Retina (tissue), 1 donor: ENCODE results near the gene DNAJC4.
A peak's percentile ranks its signal among the peaks of the same experiment; 100 is the strongest.

Experiments used
- DNase-seq: peaks from one replicate; pipeline ENCODE4 v3.0.0-alpha.2; 2016

The DNAJC4 gene

DNA sequence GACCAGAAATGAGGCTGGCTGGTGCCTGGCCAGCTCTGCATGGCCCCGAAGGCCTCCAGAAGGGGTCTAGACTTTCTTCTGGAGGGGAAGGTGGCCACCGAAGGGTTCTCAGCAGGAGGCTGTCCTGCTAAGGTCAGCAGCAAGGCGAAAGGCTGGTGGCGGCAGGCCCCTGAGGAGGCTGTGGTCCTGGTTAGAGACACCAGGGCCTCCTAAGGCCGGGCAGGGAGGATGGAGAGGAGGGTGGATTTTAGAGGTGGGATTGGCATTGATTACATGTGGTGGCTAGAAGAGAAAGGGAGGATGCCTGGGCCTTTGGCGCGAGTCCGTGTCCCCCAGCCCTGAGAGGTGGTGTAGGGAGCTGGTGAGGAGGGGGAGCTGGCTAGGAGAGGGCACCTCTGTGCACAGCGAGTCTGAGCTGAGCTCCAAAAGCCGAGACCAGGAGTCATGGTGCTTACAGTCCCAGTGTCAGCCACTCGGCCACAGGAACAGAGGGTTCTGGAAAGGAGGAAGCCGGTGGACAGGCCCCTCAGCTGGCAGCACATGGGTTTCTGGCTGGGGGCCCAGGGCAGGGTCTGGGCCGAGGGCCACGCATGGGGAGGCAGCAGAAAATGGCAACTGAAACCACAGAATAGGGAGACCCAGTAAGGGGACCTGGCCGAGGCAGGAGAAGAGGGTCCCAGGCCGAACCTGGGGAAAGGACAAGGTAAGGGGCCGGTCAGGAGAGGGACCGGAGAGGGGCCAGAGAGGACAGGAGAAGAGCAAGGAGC is 21.4 kb upstream of the DNAJC4 start:
- no peak for DNase-seq

DNA sequence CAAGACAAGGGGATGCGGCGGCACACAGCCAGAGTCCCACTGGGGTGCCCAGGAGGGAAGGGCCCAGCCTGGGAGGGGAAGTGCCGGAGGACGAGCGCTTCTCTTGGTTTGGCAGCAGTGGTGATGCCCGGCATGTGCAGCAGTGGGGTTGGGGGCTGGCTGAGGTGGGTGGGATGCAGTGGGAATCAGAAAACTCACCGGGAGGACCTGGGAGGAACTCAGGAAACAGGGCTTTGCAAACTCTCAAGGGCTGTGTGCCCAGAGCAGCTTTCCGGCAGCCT is 20.8 kb upstream of the DNAJC4 start:
- DNase-seq: no peak

DNA sequence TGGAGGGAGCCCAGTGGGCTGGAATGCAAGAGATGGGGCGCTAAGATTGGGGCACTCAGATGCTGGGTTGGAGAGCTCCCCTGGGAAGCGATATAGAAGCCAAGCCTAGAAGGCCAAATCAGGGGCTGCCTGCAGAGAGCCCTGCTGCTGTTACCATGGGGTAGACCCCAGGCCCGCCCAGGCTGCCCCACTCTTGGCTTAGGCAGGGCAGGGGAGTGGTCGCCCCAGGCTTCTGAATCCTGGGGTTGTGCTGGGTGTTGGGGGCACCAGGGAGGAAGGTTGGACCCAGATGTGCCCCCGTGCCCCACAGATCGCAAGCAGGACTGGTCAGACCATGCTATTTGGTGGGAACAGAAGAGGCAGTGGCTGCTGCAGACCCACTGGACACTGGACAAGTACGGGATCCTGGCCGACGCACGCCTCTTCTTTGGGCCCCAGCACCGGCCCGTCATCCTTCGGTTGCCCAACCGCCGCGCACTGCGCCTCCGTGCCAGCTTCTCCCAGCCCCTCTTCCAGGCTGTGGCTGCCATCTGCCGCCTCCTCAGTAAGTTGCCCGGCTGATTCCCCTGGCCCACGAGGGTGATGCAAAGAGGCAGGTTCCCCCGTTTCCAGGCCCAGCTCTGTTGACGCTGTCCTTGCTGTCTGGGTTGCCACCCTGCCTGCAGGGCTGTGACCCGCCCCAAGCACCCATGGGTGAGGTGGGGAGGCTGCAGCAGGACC is 19.9 kb upstream of the DNAJC4 start:
- DNase-seq: no peak

DNA sequence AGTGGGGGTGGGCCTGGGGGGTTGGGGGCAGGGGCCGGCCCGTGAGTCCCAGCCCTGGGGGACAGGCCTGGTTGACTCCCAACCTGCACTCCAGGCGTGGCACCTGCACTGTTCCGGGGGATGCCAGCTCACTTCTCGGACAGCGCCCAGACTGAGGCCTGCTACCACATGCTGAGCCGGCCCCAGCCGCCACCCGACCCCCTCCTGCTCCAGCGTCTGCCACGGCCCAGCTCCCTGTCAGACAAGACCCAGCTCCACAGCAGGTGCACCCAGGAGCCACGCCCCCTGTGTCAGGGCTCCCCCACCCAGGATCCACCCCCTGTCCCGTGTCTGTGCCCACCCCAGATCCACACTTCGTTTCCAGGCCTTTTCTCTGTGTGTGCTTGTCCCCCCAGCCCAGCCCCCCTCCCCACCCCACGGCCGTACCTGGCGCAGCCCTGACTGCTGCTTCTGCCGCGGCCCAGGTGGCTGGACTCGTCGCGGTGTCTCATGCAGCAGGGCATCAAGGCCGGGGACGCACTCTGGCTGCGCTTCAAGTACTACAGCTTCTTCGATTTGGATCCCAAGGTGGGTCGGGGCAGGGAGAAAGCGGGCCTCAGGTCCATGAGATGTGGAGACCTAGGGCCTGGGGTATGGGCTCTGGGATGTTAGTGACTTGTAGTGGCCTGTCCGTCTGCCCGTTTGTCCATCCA is 19.0 kb upstream of the DNAJC4 start:
- DNase-seq: no peak

DNA sequence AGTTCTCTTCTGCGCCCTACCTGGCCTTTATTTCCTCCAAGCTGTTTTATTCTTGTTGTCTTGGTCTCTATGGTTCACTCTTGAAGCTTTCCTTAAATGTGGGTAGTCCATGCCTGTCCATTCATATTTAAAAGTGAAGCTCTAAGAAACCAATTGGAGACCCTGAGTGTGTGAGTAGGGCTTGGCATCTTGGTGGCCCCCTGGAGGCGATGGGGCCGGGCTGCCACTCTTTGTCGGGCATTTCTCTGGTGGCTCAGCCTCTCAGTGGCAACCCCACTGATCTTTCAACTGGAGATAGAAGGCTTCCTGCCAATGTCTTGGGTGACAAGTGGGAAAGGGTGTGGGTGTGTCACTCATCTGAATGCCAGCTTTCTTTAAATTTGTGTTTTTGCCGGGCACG is 13.5 kb upstream of the DNAJC4 start:
- DNase-seq: no peak

DNA sequence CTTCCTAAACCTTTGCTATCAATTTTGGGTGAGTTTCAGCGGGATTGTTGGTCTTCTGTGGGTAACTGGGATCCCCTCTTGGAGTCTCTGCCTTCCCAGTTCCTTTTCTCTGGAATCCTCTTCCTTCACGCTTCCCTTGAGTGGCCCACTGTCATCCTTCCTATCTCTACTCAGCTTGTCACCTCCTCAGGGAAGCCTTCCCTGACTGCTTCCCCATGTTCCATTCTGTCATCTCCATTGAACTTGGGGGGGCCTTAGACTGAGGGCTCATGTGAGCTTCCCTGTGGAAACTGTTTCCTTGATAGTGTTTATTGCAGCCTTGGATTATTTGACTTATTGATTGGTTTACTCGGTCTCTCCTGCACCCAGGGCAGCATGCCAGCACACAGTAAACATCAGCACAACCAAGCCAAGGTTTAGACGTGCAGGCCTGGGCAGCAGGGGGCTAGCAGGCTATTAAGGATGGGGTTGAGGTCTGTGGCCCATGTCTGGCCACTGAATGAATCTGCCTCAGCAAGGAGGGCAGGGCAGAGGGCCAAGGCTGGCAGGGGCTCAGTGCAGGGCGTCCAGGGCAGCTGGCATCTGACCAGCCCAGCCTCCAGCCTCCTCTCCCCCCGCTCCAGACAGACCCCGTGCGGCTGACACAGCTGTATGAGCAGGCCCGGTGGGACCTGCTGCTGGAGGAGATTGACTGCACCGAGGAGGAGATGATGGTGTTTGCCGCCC is 11.6 kb upstream of the DNAJC4 start:
- DNase-seq: peak; percentile 7

DNA sequence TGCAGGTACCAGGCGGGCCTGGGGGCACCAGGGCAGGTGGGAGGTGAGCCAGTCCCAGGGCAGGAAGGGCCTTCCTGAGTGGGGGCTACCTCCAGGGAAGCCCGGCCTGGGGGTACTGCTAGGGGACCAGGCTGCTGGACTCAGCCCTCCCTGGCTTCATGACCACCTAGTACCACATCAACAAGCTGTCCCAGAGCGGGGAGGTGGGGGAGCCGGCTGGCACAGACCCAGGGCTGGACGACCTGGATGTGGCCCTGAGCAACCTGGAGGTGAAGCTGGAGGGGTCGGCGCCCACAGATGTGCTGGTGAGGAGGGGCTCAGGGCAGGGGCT is 11.0 kb upstream of the DNAJC4 start:
- no peak for DNase-seq

DNA sequence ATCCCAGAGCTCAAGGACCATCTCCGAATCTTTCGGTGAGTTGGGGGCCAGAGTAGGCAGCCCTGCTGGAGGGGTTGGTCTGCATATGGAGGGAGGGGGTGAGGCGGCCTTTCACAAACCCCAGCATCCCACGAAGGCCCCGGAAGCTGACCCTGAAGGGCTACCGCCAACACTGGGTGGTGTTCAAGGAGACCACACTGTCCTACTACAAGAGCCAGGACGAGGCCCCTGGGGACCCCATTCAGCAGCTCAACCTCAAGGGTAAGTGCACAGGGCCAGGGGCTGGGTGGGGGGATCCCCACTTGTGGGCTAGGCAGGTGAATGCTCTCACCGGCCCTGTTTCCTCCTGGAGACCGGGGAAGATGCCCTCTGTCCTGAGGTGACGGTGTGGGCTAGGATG is 10.6 kb upstream of the DNAJC4 start:
- no peak for DNase-seq

DNA sequence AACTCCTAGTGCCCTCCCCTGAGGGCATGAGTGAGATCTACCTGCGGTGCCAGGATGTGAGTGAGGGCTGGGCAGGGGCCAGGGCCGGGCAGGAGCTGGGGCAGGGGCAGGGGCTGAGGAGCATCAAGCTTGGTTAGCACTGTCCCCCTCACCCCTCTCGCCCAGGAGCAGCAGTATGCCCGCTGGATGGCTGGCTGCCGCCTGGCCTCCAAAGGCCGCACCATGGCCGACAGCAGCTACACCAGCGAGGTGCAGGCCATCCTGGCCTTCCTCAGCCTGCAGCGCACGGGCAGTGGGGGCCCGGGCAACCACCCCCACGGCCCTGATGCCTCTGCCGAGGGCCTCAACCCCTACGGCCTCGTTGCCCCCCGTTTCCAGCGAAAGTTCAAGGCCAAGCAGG is 10.1 kb upstream of the DNAJC4 start:
- no peak for DNase-seq

DNA sequence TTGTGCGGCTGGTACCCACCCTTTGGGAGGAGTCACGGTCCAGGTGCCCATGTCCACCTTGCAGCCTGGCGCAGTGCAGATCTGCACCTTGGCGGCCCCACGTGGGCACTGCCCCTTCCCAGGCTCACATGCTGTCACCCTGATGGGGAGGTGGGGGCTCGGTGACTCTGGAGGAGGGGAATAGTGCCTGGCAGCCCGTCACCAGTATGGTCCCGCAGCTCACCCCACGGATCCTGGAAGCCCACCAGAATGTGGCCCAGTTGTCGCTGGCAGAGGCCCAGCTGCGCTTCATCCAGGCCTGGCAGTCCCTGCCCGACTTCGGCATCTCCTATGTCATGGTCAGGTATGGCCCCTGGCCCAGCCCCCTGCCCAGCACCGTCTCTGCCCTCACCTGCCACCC is 9.6 kb upstream of the DNAJC4 start:
- no peak for DNase-seq

DNA sequence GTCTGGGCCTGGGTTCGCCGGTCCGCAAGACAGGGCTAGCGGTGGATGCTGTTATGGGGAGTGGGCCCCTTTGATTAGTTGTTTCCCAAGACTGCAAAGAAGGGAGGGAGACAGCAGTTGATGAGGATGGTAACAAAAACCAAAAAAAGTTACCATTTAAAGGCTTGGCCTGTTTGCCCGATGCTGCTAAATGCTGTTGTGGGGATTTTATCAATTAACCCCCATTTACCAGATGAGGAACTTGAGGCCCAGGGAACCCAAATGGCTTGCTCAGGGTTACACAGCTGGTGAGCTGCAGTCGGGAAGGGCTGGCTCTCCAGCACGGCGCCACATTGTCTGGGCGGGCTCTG is 7.7 kb upstream of the DNAJC4 start:
- no peak for DNase-seq

DNA sequence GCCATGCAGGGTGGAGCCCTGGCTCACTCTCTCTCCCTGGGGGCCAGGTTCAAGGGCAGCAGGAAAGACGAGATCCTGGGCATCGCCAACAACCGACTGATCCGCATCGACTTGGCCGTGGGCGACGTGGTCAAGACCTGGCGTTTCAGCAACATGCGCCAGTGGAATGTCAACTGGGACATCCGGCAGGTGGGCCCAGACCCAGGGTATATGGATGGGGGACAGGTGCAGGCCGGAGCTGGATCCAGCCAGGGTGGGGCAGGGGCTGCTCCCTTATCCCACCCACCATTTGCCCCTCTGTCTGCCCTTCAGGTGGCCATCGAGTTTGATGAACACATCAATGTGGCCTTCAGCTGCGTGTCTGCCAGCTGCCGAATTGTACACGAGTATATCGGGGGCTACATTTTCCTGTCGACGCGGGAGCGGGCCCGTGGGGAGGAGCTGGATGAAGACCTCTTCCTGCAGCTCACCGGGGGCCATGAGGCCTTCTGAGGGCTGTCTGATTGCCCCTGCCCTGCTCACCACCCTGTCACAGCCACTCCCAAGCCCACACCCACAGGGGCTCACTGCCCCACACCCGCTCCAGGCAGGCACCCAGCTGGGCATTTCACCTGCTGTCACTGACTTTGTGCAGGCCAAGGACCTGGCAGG is 7.2 kb upstream of the DNAJC4 start:
- peak; percentile 8 for DNase-seq

DNA sequence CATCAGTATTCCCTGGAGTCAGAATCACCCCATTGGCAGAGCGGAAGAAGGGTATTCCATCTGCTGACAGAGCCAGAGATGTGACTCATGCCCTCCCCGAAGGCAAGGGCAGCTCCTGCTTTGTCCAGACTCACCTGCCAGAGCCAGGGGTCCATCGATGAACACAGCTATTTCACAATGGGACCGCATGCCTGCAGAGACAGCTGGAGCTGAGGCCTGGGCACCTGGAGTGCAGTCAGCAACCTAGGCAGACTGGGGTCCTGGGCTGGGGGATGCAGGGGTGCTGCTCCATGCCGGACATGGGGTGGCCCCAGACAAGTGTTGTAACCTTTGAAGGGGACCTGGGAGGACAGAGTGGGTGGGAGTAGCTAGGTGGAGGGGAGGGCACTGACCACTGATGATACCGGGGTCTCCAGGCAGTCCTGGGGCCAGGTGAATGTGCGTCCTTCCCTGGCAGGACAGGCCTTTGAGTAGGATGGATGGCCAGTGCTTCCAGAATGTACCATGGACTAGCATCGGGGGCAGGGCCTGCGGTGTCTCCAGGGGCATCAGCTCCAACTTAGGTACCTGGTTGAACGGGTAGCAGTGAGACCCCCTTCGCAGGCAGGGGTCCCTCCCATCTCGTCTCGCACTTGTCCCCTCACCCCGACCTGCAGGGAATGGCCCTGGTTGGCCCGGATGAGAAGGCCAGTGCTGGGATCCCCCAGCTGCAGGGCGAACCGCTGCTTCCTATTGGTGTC is 6.0 kb upstream of the DNAJC4 start:
- no peak for DNase-seq

DNA sequence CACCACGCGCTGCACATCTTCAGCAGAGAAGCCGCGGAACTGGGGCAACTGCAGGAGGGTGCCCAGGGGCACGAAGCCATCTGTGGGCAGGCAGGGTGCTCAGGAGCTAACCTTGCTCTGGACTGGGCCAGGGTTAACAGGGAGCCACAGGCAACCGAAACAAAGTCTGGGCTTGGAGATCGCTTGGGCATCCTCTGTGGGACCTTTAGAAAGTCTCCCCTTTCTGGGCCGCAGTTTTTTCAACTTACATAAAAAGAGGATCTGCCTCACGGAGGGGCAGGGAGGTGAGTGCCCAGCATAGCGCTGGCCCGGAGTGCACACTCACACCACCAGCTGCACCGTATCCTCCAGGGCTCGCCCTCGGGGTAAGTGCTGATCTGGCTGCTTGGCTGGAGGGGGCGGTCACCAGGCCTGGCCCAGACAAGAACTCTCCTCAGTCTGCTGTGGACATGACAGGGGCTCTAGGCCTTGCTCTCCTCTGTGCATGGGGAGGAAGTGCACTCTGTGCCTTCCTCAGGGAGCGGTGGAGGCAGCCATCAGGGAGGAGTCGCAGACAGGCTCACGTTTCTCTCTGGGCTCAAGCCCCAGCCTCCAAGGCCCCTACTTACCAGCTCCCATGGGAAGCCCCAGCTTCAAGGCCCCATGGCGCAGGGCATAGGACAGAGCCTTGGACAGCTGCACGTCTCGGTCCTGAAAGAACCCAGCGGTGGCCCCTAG is 5.3 kb upstream of the DNAJC4 start:
- no peak for DNase-seq

DNA sequence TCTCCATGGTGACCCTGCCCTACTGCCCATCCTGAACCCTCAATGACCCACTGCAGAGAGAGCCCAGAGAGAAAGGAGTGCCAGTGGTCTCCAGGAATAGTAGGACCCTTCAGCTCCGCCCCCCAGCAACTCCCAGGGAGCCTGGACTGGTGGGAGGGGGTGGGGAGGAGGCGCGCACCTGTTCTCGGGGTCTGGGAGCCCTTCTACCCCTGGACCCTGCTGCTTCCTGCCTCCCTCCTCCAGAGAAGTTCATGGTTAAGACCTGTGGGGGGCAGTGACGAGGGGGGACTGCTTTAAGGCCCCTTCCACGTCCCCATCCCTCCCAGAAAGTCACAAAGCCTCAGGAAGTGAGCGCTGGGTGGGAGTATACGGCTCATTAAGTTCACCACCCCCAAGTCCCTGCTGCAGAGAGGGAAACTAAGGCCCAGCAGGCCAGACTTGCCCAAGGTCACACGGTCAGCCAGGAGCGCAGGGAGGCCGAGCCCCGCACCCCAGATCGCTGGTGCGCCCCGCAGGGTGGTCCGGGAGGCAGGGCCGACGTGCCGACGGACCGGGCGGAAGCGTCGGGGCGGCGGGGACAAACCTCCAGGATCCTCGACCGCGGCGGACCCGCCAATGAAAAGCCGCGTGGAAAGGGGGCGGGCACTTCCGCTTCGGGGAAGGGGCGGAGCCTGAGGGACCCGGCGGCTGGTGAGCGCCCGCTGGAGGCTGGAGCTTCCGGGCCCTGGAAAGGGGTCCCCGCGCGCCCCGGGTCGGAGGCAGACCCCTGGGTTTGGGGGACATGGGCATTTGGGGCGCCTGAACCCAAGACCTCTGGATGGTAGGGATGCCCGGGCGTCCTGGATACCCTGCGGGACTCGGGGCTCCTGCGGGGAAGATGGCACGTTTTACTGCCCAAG is 4.5 kb upstream of the DNAJC4 start, which contains the start of the genes NUDT22 and TRPT1:
TSS of gene NUDT22 (plus strand) at position 667 of the 899 bp plus-strand sequence. CDS start 379 bp downstream, outside the sequence.
TSS of gene TRPT1 (minus strand) at position 579 of the 899 bp plus-strand sequence. CDS start at position 253, 326 bp downstream.
- peak; percentile 95 for DNase-seq

DNA sequence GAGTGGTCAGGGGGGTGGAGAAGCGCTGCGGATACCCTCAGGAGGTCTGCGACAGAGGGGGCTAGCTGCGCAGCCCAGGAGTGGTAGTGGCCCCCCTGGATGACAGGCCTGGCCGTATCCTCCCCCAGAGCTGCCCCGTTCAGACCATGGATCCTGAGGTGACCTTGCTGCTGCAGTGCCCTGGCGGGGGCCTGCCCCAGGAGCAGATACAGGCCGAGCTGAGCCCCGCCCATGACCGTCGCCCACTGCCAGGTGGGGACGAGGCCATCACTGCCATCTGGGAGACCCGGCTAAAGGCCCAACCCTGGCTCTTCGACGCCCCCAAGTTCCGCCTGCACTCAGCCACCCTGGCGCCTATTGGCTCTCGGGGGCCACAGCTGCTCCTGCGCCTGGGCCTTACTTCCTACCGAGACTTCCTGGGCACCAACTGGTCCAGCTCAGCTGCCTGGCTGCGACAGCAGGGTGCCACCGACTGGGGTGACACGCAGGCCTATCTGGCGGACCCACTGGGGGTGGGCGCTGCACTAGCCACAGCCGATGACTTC is 3.8 kb upstream of the DNAJC4 start:
- no peak for DNase-seq

DNA sequence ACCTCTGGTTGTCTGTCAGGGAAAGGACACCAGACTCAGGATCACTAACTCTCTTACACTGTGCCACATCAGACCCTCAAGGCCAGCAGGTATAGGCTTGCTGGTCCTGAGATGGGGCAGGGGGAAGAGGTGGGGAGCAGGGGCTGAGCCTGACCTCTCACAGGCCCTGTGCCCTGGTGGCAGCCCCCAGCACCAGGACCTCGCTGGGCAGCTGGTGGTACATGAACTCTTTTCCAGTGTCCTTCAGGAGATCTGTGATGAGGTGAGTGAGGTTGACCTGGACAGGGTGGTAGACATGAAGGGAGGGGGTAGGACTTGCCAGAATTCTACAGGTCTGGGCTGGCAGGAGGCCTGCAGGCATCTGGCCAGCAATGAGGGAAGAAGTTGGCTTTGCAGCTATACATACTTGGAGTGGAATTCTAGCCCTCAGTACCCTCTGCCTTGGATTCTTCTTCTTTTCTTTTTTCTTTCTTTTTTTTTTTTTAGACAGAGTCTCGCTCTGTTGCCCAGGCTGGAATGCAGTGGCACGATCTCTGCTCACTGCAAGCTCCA is 2.9 kb upstream of the DNAJC4 start:
- DNase-seq: no peak

DNA sequence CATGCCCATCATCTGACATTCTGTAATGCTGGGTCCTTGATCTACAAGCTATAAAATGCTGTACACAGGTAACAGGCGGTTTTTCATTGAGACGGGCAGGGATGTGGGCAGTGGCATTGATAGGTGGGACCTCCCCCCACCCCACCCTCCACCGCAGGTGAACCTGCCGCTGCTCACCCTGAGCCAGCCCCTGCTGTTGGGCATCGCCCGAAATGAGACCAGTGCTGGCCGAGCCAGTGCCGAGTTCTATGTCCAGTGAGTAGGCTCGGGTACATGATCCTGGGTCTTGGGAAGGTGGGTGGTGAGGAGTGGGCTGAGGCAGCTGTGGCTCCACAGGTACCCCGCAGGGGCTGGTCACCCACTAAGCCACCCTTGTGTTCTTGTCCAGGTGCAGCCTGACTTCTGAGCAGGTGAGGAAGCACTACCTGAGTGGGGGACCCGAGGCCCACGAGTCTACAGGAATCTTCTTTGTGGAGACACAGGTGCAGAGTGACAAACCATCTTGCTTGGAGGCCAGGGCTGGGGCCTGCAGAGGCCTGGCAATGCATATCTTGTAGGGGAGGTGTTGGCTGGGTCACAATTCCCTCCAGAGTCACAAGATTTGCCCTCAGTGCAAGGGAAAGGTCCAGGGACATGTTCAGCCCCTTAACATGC is 1.1 kb upstream of the DNAJC4 start:
- DNase-seq: no peak

DNA sequence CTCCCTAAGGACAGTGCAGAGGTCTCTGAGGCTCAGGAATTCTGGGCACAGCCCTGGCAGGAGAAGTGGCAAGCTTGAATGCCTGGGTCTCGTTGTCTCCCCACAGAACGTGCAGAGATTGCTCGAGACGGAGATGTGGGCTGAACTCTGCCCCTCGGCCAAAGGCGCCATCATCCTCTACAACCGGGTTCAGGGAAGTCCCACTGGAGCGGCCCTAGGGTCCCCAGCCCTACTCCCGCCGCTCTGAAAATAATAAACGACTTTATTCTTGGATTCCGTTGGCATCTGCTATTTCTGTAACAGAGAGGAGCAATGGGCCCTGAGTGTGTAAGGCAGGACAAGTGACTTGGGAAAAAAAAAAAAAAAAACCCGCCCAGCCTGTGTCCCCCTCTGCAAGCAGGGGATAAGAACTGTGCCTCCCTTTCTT is 591 bp upstream of the DNAJC4 start:
- DNase-seq: no peak
